Frontal cortex (tissue), 4 donors: ENCODE data around the gene GPR35. TPM values are rescaled to one million over a fixed set of nuclear protein-coding genes. Genes with fewer than 3 reads are reported as not detected.

Experiments
- DNase-seq, 2 donors: peaks; one replicate each; pipeline ENCODE4 v3.0.0; 2012; ENCODE audit warnings: low spot score in 2 of 2
- FAIRE-seq: peaks from 2 replicates; lab custom pipeline; 2012; peaks lifted over from hg19 to GRCh38; lab: Jason Lieb, UNC
- total RNA-seq: library from RNA; depleted of rRNA; stranded (reverse); fragments of >200 nt; gene quantifications from one replicate; pipeline ENCODE4 v1.2.3, GENCODE V29; 2014
- donor health status: control.
- donor health status: control.
- donor health status: control.

The GPR35 gene
- total RNA-seq, 1 donor from 2014 or later: 0.41 TPM

DNA sequence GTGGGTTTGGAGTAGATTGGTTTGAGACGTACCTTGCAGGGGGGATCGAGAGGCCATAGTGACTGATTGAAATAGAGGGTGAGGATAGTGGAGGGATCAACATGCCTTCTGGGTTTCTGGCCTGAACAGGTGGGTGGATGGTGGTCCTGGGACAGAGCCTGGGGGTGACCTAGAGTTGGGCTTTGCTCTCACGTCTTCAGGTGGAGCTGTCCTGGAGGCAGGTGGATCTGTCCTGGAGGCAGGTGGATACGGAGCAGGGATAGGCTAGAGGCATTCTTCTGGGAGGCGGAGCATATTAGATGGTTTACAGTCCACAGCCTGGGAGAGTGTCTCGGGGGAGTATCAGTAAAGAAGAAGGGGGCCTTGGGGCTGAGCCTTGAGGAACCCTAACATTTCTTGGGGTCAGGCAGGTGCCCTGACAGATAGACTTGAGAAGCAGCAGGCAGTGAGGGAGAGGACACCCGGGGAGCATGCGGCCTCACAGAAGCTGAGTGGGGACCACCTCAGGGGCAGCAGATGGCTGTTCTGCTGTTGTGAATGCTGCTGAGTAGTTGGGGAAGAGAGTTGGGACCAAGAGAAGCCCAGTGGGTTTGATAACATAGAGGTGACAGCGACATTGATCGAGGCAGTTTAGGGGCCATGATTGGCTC is 37.1 kb upstream of the GPR35 start:
- DNase-seq: no peak
- FAIRE-seq: no peak

- no peak for FAIRE-seq
- no peak for DNase-seq
These were observed 36.6 kb upstream of the GPR35 start for GRCh38 chr2:240588669-240589068.

DNA sequence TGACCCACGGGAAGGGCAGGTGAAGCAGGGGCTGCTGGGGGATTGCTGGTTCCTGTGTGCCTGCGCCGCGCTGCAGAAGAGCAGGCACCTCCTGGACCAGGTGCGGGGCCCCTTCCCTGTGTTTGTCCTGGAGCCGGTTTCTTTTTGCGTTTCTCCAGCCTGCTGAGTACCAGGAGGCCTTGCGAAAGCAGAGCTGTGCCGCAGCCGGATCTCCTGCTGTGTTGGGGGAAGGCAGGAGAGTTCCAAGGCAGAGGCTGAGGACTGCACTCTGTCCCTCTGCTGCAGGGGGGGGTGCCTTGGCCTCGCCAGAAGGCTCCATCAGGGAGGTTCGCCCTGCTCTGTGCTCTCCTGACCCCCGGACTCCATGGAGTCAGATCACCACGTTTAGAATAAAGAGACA is 35.9 kb upstream of the GPR35 start:
- no peak for DNase-seq
- FAIRE-seq: no peak

DNA sequence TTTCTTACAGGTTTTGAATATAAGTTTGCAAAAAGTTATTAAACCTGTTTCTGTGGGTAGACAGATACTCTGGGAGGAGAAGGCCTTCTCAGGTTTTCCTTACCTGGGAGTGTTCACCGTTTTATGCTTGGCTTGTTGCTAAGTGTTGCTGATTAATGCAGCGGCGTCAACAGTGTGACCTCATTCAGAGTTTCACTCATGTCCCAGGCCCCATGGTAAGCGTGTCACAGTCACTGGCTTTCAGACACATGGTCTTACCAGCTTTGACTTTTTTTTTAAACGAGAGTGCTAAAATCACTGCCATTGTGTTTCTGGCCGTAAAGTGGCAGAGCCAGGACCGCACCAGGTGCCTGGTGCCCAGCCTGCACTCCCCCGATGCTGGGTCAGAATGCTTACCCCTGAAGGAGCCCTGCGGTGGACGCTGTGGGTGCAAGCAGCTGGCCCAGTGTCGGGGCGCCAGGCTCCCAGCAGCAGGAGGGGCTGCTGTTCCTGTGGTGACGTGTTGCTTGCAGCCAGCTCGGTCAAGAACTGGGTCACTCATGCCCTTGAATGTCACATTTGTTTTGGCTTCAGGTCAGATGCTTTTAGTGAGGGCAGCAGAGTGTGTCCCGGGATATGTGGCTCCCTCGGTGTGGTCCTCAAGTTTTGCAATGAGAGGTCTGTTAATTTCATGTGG is 35.3 kb upstream of the GPR35 start:
- DNase-seq (no peak), FAIRE-seq (no peak)

GRCh38 chr2:240590681-240591111 is 34.6 kb upstream of the GPR35 start:
- FAIRE-seq (no peak), DNase-seq (no peak)

GRCh38 chr2:240591226-240591625 is 34.1 kb upstream of the GPR35 start:
- no peak for FAIRE-seq

GRCh38 chr2:240591784-240592183 is 33.5 kb upstream of the GPR35 start:
- DNase-seq (no peak), FAIRE-seq (no peak)

More at GRCh38 chr2:240591226-240591625, 34.1 kb upstream of the GPR35 start:
- DNase-seq: no peak

- FAIRE-seq (no peak), DNase-seq (no peak)
These were observed 32.1 kb upstream of the GPR35 start for GRCh38 chr2:240593026-240593702.

- no peak for FAIRE-seq
These were observed 31.4 kb upstream of the GPR35 start for GRCh38 chr2:240593703-240594451.

GRCh38 chr2:240594511-240595380 is 30.5 kb upstream of the GPR35 start:
- DNase-seq (no peak), FAIRE-seq (no peak)

More at GRCh38 chr2:240593703-240594451, 31.4 kb upstream of the GPR35 start:
- DNase-seq: no peak

DNA sequence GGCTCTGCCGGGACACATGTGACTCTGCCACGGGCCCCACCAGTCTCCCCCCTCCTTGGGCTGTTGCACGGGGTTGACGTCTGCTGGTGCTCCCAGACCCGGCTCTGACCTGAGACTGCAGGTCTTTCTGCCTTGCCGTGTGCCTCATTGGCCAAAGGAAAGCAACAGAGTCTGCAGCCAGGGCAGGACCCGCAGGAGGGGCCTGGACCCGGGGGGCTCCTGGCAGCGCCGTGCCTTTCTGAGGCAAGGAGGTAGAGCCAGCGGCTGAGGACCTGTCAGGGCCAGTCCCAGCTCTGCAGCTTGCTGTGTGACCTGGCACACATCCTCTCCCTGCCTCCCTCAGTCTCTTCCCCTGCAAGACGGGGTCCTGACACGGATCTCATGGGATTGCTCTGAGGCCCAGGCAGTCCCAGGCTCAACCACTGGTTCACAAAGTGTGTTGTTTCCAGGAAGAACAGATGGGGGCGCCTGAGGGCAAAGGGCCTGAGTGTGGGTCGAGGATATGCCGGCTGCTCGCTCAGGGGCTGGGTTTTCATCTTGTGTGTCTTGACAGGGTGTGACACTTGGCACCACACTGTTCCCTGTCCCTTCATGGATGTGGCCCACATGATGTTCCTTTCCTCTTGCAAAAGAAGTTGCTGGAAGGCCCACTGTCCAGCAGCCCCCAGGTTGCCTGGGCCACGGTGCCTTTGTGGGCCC is 29.8 kb upstream of the GPR35 start:
- no peak for DNase-seq
- no peak for FAIRE-seq

DNA sequence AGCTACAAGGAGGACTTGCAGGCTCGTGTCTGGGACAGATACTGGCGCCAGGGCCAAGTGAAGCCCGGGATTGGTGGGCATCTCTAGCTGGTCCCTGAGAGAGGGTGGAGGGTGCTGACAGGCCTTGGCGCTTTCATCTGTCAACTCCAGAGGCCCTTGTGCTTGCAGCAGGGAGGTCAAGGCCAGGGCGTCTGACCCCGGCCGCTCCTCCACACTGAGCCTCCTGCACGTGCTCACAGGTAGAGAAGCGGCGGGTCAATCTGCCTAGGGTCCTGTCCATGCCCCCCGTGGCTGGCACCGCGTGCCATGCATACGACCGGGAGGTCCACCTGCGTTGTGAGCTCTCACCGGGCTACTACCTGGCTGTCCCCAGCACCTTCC is 29.2 kb upstream of the GPR35 start:
- no peak for DNase-seq
- FAIRE-seq: no peak

DNA sequence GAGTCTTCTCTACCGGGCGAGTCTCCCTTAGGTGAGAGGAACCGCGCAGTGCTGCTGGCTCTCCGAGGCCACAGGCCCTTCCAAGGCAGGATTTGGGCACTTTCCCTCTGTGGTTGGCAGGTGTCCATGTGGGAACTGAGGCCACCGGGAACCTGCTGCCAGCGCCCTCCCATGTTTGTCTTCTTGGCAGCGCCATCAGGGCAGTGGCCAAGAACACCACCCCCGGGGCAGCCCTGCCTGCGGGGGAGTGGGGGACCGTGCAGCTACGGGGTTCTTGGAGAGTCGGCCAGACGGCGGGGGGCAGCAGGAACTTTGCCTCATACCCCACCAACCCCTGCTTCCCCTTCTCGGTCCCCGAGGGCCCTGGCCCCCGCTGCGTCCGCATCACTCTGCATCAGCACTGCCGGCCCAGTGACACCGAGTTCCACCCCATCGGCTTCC is 28.8 kb upstream of the GPR35 start:
- FAIRE-seq: no peak
- peak; percentile 63 to 77 for DNase-seq

GRCh38 chr2:240597054-240597418 is 28.2 kb upstream of the GPR35 start:
- FAIRE-seq: no peak

DNA sequence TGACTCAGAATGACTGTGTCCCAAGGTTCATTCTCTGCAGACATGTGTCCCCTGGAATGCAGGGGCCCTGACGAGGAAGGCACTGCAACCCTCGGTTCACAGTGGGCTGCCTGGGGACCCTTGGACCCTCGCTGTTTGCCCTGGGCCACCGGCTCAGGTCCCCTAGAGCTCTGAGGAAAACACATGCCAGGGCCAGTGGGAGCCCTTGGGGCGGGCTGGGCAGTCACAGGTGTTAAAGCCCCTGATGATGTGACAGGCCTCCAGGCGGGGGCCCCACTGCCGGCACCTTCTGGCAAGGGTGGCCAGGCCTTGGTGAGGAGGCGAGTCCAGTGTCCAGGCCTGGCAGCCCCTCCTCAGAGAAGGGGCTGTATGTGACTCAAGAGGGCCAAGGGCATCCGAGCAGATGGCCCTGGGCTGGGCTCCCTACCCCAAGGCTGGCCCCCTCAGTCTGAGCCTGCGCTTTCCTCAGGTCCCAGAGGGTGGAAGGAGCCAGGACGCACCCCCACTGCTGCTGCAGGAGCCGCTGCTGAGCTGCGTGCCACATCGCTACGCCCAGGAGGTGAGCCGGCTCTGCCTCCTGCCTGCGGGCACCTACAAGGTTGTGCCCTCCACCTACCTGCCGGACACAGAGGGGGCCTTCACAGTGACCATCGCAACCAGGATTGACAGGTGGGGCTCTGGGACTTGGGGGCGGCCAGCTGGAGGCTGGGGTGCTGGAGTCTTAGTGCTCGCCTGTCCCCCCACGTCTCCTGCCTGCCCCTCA is 27.7 kb upstream of the GPR35 start:
- no peak for FAIRE-seq
- no peak for DNase-seq

More at GRCh38 chr2:240597054-240597418, 28.2 kb upstream of the GPR35 start:
- DNase-seq: no peak

- DNase-seq: no peak
- FAIRE-seq: no peak
These were observed 26.9 kb upstream of the GPR35 start for GRCh38 chr2:240598311-240598911.

DNA sequence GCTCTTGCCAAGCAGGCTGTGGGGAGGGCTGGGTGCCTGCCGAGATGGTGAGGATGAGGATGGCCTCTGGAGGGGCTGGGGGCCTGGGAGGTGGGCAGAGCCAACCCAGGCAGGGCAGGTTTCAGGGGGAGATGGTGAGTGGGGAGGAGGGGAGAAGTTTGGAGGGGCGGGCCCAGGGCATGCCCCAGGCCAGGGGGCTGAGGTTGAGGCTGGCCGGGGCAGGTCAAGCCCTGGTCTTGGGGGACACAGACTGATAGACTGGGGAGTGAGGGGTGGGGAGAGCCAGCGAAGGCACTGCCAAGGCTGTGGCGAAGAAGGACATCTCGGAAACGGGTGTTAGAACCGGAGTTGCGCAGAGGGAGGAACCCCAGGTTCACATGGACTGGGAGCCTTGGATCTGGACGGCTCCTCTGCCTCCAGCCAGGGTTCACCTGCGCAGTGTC is 26.1 kb upstream of the GPR35 start:
- FAIRE-seq: no peak
- DNase-seq: no peak
